ENCODE results near the gene TMEM63C.

TMEM63C gene

DNA sequence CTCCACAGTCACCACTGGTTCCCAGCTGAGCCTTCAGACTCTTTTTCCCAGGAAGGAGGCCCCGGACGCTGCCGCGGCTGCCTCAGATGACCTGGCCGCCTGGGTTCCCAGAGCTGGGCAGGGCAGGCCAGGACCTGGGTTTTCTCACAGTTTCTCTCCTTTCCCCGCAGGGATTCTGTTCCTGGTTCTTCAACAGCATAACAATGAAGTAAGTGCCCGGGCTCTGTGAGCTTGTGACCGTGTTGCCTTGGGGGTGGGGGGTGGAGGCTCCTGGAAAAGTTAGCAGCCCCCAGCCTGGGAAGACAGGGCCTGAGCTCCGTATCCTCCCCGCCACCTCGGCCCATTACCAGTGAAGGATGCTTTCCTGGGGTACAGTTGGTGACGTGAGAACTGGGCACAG, 43.7 kb downstream of the TMEM63C start:
- no peak for DNase-seq

DNA sequence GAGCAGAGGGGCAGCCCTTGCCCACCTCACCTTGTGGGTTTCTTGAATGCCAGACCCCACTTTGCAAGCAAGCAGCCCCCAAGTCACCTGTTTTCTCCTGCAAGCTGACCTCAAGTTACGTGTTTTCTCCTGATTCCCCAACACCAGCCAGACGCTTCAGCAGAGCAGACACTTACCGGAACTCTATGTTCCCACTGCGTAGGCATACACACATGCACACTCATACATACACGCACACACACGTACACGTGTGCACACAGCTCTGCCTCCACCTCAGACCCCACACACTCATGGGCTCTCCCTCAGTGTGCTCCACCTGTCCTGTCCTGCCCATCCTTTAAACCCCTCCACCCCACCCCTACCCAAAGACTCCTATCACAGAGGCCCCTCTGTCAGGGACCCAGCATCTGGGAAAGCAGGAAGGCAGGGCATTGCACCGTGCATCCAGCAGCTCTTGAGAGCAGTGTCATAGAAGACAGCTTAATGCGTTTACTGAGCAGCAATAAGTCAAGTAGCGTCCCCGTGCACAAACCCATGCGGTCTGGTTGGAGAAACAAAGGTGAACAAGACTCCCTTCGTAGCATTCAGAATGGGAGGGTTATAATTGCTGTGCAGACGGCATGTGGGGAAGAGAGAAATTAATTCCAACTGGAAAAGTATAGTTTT, 44.4 kb downstream of the TMEM63C start:
- no peak for DNase-seq

DNA sequence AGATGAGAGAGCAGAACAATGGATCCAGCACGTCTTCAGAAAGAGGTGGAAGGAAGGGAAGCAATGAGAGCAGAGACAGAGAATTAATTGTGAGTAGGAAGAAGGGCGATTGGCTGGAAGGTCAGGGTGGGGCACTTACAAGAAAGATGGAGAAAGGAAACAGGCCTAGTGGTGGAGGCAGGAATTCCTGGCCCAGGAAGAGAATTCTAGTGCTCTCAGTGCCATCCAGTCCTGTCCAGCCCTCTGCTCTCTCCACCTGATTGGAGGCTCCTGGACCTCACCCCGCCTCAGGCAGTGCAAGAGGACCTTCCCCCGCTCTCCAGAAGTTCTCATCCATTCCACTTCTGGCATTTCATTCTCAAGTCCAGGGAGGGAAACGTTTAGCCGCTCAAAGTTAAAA, 46.5 kb downstream of the TMEM63C start:
- no peak for DNase-seq

DNA sequence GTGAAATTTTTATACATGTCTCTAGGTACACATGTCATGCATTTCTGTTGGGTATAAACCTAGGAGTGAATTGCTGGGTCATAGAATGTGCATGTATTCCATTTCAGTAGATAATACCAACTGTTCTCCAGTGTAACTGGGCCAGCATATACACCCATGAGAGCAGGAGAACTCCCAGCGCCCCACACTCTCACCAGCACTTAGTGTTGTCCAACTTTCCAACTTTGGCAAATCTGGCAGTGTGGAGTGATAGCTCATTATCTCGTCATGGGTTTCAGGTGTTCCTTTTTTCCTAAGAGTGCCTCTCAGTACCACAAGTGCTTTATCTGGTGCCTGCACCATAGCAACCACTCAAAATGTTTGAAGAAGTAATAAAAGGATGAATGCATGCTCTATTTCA, 49.3 kb downstream of the TMEM63C start:
- DNase-seq, result no peak

DNA sequence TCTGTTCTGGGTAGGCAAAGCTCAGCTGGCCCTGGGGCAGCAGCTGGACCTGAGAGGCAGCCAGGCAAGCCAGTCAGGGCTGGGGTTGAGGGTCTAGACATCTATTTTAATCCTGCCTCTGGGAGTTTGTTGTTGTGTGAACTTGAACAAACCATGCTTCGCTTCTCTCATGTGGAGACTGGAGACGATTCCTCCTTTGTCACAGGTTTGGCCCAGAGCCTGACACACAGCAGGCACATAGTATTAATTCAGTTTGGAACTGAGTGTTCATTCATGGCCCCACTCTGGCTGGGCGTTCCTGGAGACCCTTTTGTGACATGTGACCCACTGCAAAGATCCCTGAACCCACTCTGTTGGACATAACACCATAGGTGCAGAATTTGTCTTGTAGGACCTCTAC, 50.1 kb downstream of the TMEM63C start:
- DNase-seq, result no peak

DNA sequence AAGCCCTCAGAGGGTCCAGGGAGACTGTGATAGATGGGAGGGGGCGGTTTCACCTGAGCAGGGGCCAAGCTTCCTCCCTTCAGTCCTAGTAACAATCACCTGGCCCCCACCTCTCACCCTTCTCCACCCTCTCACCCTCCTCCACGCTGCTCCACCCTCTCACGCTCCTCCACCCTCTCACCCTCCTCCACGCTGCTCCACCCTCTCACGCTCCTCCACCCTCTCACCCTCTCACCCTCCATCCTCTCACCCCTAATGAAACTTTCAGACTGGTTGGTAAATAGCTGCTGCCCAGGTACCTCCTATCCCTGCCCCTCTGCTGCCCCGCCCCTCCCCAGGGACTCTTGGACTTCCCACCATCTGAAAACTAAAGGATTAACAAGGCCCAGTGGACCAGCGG, 55.2 kb downstream of the TMEM63C start:
- DNase-seq, result no peak

DNA sequence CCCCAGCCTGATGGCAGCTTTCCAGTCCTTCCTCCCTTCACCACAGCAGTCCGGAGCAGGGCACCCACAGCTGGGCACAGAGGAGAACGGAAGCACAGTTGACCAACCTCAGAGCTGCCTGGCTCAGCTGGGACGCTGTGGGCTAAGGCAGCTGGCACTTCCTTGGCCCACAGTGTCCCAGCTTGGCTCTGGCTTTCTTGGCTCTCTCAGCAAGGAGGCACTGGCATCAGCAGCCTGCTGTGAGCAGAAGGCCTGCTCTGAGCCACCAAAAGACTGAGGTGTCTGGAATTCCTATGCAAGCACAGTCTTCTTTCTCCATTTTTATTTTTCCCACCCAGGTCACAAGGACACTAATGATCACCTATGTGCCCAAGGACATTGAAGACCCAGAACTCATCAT, 56.8 kb downstream of the TMEM63C start:
- no peak for DNase-seq

DNA sequence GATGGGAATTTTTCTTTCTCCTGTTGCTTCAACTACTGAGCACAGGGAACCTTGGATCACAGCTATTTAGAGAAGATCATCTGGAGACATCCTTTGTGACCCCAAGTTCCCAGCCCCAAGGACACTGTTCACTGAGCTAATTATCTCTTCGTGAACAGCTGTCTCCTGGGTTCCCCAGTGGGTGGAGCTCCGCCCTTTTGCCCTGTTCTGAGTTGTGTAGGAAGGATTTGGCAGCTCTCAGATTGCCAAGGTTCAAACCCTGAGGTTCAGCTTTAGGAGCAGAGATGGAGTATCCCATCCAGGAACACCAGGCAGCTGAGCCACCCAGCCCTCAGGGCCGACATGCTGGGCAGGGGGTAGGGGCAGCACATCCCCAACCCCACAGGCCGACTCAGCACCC, 57.4 kb downstream of the TMEM63C start:
- DNase-seq, result no peak

DNA sequence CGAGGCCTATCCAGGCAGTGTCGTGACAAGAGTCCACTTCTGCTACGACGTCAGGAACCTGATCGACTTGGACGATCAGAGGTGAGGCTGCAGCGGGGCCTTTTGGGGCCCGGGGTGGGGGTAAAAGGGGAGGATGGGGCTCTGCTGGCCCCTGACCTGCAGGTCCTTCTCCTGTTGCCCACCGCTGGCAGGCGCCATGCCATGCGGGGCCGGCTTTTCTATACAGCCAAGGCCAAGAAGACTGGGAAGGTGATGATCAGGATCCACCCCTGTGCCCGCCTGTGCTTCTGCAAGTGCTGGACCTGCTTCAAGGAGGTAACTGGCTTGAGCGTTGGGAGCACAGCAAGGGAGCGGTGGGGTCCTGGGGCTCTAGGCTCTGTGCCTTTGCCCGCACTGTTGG, 57.8 kb downstream of the TMEM63C start:
- DNase-seq, result no peak

DNA sequence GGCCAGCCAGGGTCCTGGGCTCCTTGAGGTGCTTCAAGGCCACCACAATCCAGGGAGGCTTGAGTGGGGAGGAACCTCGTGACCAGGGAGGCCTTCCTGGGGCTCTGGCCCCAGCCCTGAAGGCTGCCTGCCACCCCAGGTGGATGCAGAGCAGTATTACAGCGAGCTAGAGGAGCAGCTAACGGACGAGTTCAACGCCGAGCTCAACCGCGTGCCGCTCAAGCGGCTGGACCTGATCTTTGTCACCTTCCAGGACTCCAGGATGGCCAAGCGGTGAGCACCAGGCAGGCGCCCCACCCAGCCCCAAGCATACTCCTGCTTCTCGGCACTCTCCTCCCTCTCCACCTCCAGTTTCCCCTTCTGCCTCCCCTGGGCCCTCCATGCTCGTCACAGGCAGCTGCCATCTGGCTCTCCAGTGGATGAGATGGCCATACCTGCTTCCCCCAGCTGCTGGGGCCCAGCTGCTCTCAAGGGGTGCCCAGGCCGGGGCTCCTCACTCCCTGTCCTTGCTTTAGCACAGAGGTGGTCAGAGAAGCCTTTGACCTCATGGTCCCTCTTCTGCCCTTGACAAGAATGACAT, 58.8 kb downstream of the TMEM63C start:
- DNase-seq, result no peak

DNA sequence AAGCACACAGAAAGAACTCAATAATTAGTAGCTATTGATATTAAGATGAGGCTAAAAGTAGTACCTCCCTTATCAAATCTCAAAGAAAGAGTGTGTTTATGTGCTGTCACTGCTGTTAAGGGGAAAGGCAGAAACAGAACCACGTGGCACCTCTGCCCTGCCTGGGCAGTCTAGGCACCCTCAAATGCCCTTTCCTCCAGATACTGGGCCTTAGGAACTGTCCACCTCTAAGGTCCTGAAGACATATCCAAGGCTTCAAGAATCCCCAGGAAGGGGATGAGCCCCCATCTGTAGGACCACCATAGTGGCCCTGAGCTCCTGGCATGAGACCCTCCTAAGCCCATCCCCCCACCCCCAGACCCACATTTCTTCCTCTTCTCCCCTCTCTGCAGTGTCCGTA, 60.4 kb downstream of the TMEM63C start:
- DNase-seq, result no peak

DNA sequence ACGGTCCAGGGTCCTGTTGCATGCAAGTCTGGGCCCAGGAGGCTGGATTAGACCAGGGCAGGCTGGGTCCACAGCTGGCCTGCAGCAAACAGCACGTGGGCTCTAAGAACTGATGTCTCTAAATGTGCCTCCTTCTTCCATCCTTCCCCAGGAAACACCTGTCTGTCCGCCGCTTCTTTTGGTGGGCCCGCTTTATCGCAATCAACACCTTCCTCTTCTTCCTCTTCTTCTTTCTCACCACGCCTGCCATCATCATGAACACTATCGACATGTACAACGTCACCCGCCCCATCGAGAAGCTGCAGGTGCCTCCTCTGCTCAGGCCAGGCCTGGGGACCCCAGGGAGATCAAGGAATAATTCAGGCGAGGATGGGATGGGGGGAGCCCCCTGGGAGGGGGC, 61.2 kb downstream of the TMEM63C start:
- no peak for DNase-seq

DNA sequence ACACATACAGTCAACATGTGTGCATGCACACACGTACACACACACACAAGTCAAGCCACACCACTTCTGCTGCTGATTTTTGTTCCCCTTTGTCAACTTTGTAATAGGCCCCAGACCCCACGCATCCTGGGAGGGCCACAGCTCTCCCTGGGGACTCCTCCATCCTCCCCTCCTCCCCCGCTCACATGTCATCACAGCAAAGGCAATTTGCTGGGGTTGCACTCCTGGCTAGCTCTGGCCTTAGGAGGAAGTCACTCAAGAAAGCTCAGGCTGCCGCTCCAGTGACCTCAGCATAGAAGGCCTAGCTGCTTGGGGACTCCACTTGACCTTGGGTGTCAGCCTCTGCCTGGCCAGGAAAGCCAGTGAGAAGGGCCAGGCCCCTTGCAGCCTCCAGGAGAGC, 62.3 kb downstream of the TMEM63C start:
- no peak for DNase-seq

DNA sequence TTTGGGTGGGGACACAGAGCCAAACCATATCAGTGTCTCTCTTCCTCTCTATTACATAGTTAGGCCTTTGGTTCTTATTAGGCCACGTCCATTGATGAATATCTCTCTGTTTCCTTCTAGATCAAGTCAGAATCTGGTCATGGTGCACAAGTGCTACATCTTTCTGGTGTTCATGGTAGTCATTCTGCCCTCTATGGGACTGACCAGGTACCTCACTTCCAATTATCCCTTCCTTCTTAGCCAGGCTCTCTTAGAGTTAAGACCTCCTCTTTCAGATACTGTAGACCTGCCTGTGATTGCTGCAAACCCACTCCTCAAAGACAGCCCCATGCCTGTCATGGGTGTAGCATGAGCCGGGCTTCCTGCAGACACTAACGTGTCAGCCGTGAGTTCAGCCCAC, 64.2 kb downstream of the TMEM63C start:
- DNase-seq, result no peak

DNA sequence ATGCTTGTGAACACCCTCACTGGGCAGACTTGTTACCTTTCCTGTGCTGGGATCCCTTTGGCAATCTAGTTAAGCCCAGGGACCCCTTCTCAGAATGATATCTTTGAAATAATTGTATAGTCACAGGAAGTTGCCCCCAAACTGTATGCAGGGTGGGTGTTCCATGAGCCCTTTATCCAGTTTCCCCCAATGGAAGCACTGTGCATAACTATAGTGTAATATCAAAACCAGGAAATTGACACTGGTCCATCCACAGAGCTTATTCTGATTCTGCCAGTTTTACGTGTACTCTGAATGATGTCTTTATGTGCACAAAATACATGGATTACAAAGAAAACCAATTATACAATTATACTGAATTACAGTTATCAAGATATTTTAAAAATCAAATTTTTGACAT, 65.2 kb downstream of the TMEM63C start:
- no peak for DNase-seq

DNA sequence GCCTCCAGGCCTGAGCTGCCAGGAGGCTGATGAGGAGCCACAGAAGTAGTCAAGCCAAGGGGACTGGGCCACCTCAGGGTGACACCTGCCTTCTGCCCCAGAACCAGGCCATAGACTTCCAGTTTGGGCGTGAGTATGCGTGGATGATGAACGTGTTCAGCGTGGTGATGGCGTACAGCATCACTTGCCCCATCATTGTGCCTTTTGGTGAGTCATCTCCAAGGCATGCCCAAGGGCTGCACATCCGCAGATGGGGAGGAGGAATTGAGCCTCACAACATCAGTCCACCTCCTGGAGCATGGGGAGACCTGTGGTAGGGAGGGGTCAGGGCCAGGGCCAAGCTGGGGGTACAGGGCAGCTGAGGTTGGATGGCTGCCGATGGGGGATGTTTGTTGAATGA, 67.1 kb downstream of the TMEM63C start:
- no peak for DNase-seq

DNA sequence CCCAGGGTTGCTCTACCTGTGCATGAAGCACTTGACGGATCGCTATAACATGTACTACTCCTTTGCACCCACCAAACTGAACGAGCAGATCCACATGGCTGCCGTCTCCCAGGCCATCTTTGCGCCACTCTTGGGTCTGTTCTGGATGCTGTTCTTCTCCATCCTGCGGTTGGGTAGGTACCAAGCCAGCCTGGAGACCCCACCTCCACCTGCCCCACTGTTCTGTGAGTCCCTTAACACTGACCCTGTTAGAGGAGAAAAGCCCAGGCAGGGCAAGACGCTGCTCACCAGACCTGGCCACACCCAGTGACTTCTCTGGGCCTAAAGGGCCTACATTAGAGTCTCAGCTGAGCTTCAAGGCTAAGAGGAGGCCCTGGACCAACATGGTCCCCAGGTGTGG, 67.7 kb downstream of the TMEM63C start:
- DNase-seq, result no peak

DNA sequence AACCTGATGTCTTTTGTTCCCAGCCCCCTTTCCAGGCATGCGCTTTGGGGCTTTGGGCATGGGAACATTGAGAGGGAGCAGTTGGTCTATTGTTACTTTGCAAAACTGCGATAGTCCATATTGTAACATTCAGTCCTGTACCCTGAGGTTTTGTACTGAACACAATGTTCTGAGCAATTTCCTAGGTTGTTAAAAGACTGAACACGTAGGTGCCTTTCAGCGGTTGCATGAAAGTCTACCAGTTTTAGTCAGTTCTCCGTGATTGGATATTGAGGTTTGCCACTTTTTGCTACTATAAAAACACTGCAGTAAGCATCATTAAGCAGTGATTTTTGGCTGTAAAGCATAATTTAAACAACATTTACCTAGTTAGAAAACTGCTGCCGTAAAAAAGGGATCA, 69.3 kb downstream of the TMEM63C start:
- no peak for DNase-seq

DNA sequence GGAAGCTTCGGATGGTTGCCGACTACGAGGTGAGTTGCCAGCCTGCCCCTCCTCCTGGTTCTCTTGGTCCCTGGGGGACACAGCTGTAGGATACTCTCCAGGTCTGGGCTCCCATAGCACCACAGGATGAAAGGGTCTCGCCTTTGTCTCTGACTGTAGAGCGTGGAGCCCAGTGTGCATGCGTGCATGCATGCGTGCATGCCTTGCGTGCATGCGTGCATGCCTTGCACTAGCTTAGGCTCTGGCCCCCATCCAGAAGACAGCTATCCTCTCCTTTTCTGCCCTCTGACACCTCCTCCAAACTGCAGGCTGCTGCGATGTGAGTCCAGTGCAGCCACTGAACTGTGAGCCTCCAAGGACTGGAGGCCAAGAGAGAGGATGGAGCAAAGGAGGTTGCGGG, 70.3 kb downstream of the TMEM63C start:
- DNase-seq, result no peak

DNA sequence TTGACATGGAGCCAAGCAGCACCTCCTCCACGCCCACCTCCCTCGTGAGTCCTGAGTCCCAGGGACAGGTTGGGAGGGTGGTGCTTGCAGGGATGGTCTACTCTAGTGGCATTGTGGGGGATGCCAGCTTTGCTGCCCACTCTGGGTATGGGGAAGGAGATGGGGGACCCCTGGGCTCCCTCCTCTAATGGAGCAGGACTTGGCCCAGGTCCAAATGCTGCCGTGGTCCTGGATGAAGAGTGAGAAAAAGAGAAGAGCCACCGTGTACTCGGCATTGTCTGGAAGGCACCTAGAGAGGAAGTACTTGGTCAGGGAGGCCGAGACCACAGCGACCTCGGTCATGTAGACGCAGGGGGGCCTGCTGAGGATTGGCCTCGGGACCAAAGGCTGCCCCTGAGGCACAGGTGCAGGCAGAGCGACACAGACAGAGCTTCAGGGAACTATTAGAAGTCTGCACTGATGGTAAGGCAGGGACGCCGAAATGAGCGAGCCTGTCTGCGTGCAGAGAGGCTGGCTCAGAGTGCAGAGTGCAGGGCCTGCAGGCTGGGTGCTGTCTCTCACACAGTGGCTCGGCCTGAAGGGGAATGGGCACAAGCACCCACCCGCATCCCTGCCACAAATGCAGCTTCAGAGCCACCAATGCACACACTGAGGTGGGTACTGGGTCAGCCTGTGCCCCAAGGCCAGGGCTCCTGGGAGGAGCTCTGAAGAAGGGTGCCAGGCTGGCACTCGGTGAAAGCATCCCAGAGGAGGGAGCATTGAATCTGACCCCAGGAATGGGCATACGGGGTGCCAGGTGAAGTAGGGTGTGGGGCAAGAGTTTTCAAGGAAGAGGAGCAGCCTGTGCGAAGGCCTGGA, 72.0 kb downstream of the TMEM63C start:
- DNase-seq, result no peak

DNA sequence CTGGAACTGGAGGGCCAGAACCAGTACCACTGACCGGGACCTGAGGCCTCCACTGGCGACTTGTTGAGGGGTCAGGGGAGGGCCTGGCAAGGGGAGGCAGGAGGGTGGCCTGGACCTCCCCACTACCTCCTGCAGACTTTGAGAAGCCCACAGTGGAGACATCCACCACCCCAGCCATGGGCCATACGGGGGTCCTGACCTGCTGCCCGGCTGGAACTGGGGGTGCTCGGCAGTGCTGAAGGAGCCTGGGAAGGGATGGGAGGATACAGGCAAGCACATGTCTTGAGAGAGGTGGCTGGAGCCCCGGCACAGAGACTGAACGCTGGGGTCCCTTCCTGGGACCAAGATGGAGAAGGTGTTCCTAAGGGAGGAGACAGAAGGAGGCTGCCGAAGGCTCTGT, 75.1 kb downstream of the TMEM63C start:
- DNase-seq, result no peak

DNA sequence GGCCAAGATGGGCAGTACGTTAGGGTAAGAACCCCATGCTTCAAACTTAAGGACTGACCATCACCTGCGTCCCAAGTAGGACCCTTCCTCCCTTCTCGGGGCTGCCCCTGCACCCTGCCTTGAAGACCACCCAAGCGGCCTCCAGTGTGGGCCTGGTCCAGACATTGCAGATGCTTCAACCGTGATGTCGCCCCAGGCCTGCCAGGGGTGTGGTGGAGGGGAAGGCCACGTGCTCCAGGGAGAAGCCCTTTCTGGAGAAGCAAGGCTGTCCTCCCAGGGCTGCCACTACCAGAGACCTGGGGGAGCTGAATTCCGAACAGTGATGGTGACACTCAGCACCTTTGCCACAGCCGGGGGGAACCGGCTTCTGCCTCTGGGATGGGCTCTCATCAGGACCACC, 76.1 kb downstream of the TMEM63C start:
- DNase-seq, result no peak

DNA sequence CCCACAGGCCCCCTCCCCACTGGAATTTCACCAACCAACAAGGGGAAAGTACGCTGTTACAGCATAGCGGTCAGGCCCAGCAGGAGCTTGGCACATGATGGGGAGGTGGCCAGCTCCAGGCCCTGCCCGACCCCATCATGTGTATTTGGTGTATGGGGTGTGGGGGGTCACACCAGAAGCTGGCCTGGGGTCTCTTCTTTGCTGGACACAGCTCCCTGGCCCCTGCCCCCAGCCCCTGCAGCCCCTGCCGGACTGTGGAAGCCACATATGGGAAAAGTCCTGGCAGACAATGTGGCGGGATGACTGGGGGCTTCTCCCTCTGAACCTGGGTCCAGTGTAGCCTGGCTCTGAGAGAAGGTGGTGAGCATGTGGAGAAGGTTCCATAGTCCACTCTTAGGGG, 77.0 kb downstream of the TMEM63C start:
- DNase-seq, result no peak

DNA sequence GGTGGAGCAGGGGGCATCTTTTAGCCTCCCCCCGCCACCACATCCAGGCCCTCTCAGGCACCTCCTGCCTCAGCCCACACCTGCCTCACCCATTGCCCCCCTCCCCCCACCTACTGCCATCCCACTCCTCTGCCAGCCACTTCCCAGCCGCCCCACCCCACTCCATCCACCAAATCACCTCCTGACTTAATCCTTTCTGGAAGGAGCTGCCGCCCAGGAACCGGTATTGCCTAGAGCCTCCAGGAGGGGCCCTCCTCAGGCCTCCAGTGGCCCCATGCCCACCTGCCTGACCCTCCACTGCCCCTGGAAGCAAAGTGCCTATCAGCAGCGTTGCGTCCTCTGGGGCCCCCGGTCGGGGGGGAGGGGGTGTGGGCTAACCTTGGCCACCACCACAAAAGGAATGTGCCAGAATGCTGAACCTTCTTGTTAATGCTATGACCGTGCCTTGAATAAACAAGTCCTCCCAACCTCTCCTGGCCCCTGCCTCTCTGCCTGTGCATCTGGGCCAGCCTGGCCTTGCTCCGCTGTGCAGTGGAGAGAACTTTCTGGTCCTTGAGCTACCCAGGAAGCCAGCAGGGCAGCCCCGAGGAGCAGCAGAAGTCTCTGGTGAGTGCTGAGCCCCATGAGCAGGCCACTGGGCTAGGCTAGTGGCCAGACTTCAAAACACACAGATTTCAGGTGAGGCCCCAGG, 77.6 kb downstream of the TMEM63C start:
- DNase-seq, result no peak

All from GDM1 (cell line).